GM12865 (cell line): ENCODE measurements around the gene STARD3NL.

Experiments used
- DNase-seq: peaks from one replicate; pipeline ENCODE4 v3.0.0; 2010; ENCODE audit warnings: low read depth
- H3K4me3 ChIP-seq: 2 replicates; pipeline ENCODE4 v1.5.1; 2011; ENCODE audit warnings: mild to moderate bottlenecking, low read depth, low read length, control low read depth
- TF ChIP-seq, protein P1 (sequence below): IDR thresholded peaks from 2 replicates; pipeline ENCODE4 v1.5.1; 2011; ENCODE audit warnings: low read length, control low read depth, low read depth, inconsistent platforms; ENCODE audit not compliant: insufficient read depth; ENCODE audit errors: missing control alignments

Gene STARD3NL

DNA sequence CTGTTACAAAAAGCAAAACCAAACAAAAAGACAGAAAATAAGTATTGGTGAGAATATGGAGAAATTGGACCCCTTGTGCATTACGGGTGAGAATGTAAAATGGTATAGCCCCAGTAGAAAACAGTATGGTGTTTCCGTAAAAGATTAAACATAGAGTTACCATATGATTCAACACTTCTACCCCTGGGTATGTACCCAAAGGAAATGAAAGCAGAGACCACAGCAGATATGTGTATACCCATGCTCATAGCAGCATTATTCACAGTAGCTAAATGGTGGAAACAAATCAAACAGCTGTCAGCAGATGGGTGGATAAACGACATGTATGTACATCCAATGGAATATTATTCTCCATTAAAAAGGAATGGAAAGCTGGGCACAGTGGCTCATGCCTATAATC, 42.4 kb downstream of the STARD3NL start:
- TF ChIP-seq, protein P1, sequence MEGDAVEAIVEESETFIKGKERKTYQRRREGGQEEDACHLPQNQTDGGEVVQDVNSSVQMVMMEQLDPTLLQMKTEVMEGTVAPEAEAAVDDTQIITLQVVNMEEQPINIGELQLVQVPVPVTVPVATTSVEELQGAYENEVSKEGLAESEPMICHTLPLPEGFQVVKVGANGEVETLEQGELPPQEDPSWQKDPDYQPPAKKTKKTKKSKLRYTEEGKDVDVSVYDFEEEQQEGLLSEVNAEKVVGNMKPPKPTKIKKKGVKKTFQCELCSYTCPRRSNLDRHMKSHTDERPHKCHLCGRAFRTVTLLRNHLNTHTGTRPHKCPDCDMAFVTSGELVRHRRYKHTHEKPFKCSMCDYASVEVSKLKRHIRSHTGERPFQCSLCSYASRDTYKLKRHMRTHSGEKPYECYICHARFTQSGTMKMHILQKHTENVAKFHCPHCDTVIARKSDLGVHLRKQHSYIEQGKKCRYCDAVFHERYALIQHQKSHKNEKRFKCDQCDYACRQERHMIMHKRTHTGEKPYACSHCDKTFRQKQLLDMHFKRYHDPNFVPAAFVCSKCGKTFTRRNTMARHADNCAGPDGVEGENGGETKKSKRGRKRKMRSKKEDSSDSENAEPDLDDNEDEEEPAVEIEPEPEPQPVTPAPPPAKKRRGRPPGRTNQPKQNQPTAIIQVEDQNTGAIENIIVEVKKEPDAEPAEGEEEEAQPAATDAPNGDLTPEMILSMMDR = no peak

DNA sequence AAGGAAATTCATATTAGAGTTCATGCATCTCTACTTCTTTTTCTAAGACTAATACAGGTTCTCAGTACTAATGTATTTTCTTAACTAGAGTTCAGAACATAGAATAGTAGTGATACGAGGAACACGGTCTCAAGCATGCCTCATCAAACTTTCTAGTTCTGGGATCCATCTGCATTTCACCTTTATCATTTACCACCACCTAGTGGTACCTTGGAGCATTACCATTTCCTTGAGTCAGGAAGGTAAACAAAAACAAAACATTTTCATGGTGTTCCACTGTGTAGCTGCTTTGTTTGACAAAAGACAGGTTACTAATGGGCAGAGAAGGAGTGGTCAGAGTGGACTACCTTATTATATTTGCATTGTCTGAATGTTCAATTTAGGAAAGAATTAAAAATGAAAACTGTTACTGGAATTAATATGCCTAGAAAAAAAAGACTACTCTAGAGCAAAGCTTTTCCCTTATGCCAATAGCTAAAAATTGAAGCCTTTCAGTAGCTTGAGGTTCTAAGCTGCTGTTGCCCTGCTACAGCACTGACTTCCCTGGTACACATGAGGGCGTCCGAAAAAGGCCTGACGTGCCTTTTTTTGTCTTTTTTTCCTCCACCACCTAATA, 44.5 kb downstream of the STARD3NL start:
- TF ChIP-seq, protein P1 = peak; percentile 76
- DNase-seq = peak; percentile 73
- no peak overlapping the region for H3K4me3 ChIP-seq

More for the DNA sequence above, 42.4 kb downstream of the STARD3NL start:
- H3K4me3 ChIP-seq = no peak overlapping the region
- DNase-seq = peak; percentile 17

DNA sequence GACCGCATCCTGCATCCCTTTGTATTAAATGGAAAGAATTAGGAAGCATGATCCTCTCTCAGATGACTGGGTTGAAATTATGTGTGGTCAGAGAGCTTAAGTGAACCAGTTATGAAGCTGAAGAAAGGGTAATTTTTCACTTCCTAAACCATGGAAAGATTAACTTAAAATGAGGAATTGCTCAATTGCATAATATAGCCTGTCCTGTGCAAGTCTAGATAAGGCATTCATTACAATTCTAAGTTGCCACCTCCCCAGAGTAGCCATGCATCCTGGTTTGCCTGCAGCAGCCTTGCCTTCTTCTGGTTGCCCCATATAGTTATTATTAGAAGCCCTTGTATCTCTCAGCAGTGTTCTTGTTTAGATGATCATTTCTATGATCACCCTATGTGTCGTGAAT, 45.3 kb downstream of the STARD3NL start:
- H3K4me3 ChIP-seq = no peak overlapping the region
- DNase-seq = no peak
- TF ChIP-seq, protein P1 = no peak

DNA sequence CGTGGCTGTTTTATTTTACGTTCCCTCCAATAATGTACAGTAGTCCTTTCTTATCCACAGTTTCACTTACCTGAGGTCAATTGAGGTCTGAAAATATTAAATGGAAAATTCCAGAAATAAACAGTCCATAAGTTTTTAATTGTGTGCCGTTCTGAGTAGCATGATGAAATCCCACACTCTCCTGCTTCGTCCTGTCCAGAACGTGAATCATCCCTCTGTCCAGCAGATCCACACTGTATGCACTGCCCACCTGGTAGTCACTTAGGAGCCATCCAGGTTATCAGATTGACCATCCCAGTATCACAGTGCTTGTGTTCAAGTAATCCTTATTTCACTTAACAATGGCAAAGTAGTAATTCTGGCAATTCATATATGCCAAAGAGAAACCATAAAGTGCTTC, 46.3 kb downstream of the STARD3NL start:
- H3K4me3 ChIP-seq = no peak overlapping the region
- DNase-seq = no peak
- TF ChIP-seq, protein P1 = no peak

DNA sequence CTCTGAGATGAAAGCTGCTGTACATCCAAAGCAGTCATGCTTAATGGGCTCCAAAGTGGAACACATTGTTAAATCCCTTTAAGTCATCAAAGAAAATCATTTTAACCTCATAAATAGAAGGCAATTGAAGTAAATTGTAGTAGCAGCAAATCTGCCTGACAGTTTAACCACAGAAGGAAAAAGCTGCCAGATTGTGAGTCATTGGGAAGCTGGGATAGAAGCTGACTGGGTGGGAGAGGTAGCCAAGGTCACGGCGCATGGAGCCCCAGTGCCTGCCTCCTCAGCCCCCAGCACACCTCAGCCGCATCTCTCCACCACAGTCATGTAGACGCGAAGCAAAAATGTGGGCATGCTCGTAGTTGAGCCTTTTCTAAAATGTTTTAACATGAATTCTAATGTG, 51.3 kb downstream of the STARD3NL start:
- no peak overlapping the region for H3K4me3 ChIP-seq
- DNase-seq = no peak
- TF ChIP-seq, protein P1 = no peak

DNA sequence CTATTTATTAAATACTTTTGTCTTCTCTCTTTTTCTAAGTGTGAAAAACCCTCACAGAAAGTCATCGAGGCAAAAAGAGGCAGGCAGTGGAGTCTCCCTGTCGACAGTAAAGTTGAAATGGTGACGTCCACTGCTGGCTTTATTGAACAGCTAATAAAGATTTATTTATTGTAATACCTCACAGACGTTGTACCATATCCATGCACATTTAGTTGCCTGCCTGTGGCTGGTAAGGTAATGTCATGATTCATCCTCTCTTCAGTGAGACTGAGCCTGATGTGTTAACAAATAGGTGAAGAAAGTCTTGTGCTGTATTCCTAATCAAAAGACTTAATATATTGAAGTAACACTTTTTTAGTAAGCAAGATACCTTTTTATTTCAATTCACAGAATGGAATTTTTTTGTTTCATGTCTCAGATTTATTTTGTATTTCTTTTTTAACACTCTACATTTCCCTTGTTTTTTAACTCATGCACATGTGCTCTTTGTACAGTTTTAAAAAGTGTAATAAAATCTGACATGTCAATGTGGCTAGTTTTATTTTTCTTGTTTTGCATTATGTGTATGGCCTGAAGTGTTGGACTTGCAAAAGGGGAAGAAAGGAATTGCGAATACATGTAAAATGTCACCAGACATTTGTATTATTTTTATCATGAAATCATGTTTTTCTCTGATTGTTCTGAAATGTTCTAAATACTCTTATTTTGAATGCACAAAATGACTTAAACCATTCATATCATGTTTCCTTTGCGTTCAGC, 52.0 kb downstream of the STARD3NL start:
- TF ChIP-seq, protein P1 = no peak
- no peak for DNase-seq
- H3K4me3 ChIP-seq = no peak overlapping the region
